Liver (tissue), 3 donors: Measurements from ENCODE around the gene SDF2.
"Not testable (repeated sequence)": the region's sequence is repeated elsewhere in the genome, so short reads cannot be mapped to it uniquely, and the experiment has no call there.

ENCODE experiments used
- FOXA2 ChIP-seq: IDR thresholded peaks from 2 replicates; pipeline ENCODE4 v1.6.1; 2016; ENCODE audit warnings: antibody characterized with exemption
- GABPA ChIP-seq, 2 donors: IDR thresholded peaks in 1 of 2; conservative IDR thresholded peaks in 1 of 2; 2 replicates each; pipeline ENCODE4 v1.6.1; 2016; ENCODE audit warnings: antibody characterized with exemption in 2 of 2, mild to moderate bottlenecking in 1 of 2, moderate library complexity in 1 of 2
- HNF4A ChIP-seq, 2 donors: conservative IDR thresholded peaks; 2 replicates each; pipeline ENCODE4 v1.6.1; 2016; ENCODE audit warnings: antibody characterized with exemption in 2 of 2, mild to moderate bottlenecking in 2 of 2
- JUND ChIP-seq, 2 donors: IDR thresholded peaks; 2 replicates each; pipeline ENCODE4 v1.6.1; 2016; ENCODE audit warnings: antibody characterized with exemption in 2 of 2
- RAD21 ChIP-seq, 2 donors: IDR thresholded peaks; 2 replicates each; pipeline ENCODE4 v1.6.1; 2016; ENCODE audit warnings: antibody characterized with exemption in 2 of 2, mild to moderate bottlenecking in 2 of 2
- TAF1 ChIP-seq: conservative IDR thresholded peaks from 2 replicates; pipeline ENCODE4 v1.6.1; 2016; ENCODE audit warnings: antibody characterized with exemption, mild to moderate bottlenecking
- TF ChIP-seq, protein P1 (sequence below): fragments of 150-350 bp; IDR thresholded peaks from 2 replicates; pipeline ENCODE4 v1.5.1; 2017; ENCODE audit warnings: improper control_type of control experiment, low read depth, low read length; ENCODE audit not compliant: missing input control
- TF ChIP-seq, protein P2 (sequence below): IDR thresholded peaks from 2 replicates; pipeline ENCODE4 v1.6.1; 2016; ENCODE audit warnings: antibody characterized with exemption
- TF ChIP-seq, protein P3 (sequence below): IDR thresholded peaks from 2 replicates; pipeline ENCODE4 v1.6.1; 2016; ENCODE audit warnings: antibody characterized with exemption
- TF ChIP-seq, protein P4 (sequence below): IDR thresholded peaks from 2 replicates; pipeline ENCODE4 v1.6.1; 2016; ENCODE audit warnings: antibody characterized with exemption, mild to moderate bottlenecking
- donor health status: healthy.
- donor health status: healthy.

DNA sequence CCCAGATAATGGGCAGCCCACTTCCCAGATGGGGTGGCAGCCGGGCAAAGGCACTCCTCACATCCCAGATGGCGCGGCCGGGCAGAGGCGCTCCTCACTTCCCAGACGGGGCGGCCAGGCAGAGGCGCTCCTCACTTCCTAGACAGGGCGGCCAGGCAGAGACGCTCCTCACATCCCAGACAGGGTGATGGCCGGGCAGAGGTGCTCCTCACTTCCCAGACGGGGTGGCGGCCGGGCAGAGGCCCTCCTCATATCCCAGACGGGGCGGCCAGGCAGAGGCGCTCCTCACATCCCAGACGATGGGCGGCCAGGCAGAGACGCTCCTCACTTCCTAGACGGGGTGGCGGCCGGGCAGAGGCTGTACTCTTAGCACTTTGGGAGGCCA lies 2.2 kb downstream of the SDF2 start:
- TF ChIP-seq, protein P1, sequence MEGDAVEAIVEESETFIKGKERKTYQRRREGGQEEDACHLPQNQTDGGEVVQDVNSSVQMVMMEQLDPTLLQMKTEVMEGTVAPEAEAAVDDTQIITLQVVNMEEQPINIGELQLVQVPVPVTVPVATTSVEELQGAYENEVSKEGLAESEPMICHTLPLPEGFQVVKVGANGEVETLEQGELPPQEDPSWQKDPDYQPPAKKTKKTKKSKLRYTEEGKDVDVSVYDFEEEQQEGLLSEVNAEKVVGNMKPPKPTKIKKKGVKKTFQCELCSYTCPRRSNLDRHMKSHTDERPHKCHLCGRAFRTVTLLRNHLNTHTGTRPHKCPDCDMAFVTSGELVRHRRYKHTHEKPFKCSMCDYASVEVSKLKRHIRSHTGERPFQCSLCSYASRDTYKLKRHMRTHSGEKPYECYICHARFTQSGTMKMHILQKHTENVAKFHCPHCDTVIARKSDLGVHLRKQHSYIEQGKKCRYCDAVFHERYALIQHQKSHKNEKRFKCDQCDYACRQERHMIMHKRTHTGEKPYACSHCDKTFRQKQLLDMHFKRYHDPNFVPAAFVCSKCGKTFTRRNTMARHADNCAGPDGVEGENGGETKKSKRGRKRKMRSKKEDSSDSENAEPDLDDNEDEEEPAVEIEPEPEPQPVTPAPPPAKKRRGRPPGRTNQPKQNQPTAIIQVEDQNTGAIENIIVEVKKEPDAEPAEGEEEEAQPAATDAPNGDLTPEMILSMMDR, result not testable (repeated sequence)
- TF ChIP-seq, protein P2, sequence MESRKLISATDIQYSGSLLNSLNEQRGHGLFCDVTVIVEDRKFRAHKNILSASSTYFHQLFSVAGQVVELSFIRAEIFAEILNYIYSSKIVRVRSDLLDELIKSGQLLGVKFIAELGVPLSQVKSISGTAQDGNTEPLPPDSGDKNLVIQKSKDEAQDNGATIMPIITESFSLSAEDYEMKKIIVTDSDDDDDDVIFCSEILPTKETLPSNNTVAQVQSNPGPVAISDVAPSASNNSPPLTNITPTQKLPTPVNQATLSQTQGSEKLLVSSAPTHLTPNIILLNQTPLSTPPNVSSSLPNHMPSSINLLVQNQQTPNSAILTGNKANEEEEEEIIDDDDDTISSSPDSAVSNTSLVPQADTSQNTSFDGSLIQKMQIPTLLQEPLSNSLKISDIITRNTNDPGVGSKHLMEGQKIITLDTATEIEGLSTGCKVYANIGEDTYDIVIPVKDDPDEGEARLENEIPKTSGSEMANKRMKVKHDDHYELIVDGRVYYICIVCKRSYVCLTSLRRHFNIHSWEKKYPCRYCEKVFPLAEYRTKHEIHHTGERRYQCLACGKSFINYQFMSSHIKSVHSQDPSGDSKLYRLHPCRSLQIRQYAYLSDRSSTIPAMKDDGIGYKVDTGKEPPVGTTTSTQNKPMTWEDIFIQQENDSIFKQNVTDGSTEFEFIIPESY, result not testable (repeated sequence)
- TF ChIP-seq, protein P3, sequence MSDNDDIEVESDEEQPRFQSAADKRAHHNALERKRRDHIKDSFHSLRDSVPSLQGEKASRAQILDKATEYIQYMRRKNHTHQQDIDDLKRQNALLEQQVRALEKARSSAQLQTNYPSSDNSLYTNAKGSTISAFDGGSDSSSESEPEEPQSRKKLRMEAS, result not testable (repeated sequence)
- TF ChIP-seq TAF1; FOXA2; GABPA (IDR thresholded peaks at IDR 0.05 in 1 of 2, conservative IDR thresholded peaks at IDR 0.05 in 1 of 2); JUND (IDR thresholded peaks at IDR 0.05); RAD21 (IDR thresholded peaks at IDR 0.05); HNF4A (conservative IDR thresholded peaks at IDR 0.05): not testable (repeated sequence)
- TF ChIP-seq, protein P4, sequence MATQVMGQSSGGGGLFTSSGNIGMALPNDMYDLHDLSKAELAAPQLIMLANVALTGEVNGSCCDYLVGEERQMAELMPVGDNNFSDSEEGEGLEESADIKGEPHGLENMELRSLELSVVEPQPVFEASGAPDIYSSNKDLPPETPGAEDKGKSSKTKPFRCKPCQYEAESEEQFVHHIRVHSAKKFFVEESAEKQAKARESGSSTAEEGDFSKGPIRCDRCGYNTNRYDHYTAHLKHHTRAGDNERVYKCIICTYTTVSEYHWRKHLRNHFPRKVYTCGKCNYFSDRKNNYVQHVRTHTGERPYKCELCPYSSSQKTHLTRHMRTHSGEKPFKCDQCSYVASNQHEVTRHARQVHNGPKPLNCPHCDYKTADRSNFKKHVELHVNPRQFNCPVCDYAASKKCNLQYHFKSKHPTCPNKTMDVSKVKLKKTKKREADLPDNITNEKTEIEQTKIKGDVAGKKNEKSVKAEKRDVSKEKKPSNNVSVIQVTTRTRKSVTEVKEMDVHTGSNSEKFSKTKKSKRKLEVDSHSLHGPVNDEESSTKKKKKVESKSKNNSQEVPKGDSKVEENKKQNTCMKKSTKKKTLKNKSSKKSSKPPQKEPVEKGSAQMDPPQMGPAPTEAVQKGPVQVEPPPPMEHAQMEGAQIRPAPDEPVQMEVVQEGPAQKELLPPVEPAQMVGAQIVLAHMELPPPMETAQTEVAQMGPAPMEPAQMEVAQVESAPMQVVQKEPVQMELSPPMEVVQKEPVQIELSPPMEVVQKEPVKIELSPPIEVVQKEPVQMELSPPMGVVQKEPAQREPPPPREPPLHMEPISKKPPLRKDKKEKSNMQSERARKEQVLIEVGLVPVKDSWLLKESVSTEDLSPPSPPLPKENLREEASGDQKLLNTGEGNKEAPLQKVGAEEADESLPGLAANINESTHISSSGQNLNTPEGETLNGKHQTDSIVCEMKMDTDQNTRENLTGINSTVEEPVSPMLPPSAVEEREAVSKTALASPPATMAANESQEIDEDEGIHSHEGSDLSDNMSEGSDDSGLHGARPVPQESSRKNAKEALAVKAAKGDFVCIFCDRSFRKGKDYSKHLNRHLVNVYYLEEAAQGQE, result not testable (repeated sequence)
